ENCODE results near the gene DENND4A. TPM values are rescaled to one million over a fixed set of nuclear protein-coding genes. Genes with fewer than 3 reads are reported as not detected.
"Not testable (repeated sequence)": the region's sequence is repeated elsewhere in the genome, so short reads cannot be mapped to it uniquely, and the experiment has no call there.

DENND4A gene
- total and polyA plus RNA-seq, 7 donors = 4.0 to 46.7 (median 15.4) TPM

DNA sequence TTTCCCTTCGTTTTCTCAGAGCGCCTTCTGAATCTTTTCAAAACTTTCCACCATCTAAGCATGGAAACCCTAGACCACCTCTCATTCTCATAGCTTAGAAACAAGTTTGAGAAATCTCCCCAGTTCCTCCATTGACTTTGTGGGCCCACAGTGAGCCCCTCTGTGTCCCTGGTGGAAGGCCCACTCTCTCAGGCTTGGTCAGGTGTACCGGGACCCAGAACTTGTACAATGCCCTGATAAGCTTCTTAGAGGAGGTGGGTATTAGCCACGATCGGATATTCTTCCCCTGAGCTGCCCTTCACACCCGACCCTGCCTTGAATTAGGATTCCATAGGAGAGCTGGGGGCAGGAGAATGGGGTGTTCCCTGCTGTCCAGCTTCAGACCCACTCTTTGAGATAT, 170.5 kb downstream of the DENND4A start, which contains the start of gene SLC24A1:
SLC24A1 (plus strand) TSS at position 301 of the 400 bp plus-strand sequence. CDS start 2,143 bp downstream, outside the sequence.
- WGBS, 3 donors = 87 to 88% (median 88%) methylated on average over 6 of the region's 6 CpGs
- no peak for ATAC-seq
- Histone ChIP-seq H3K9me3 (no peaks in the 10 kb centered on the region), H3K36me3 (ENCODE audit: insufficient read depth in 1 of 2, low read depth in 1 of 2) (no peaks in the 10 kb centered on the region), H3K4me1 (no peaks in the 10 kb centered on the region), H3K27ac (no peak within 1 kb of the TSS), H3K4me3 (no peak within 1 kb of the TSS), H3K27me3 (ENCODE audit: insufficient read depth in 3 of 3, low read length in 2 of 3) (no peaks in the 10 kb centered on the region)
- DNase-seq = no peak
- intact Hi-C loops (cut with DNase I) = no loop called here
- no peak for TF ChIP-seq CTCF (IDR thresholded peaks at IDR 0.05)

GRCh38 chr15:65620833-65621232, 171.3 kb downstream of the DENND4A start:
- intact Hi-C loops (cut with DNase I) = no loop called here
- Histone ChIP-seq H3K36me3 (ENCODE audit: insufficient read depth in 1 of 2, low read depth in 1 of 2) (no peaks in the 10 kb centered on the region), H3K27me3 (ENCODE audit: insufficient read depth in 3 of 3, low read length in 2 of 3) (no peaks in the 10 kb centered on the region), H3K4me1 (no peaks in the 10 kb centered on the region), H3K4me3 (no peak overlapping the region), H3K9me3 (no peaks in the 10 kb centered on the region), H3K27ac (no peak overlapping the region)
- TF ChIP-seq CTCF (IDR thresholded peaks at IDR 0.05) = no peak
- ATAC-seq (no peak), DNase-seq (no peak)
- WGBS, 3 donors = 85 to 94% (median 88%) methylated on average over 2 of the region's 2 CpGs

GRCh38 chr15:65619626-65620290, 172.3 kb downstream of the DENND4A start:
- intact Hi-C loops (cut with DNase I) = no loop called here
- 75 to 82% (median 81%) methylated on average over 5 of the region's 5 CpGs for WGBS, 3 donors
- TF ChIP-seq CTCF (IDR thresholded peaks at IDR 0.05) = no peak

GRCh38 chr15:65618560-65619109, 173.5 kb downstream of the DENND4A start:
- Histone ChIP-seq H3K4me3 (no peak overlapping the region), H3K9me3 (no peaks in the 10 kb centered on the region), H3K27ac (no peak overlapping the region), H3K27me3 (ENCODE audit: insufficient read depth in 3 of 3, low read length in 2 of 3) (no peaks in the 10 kb centered on the region), H3K4me1 (no peaks in the 10 kb centered on the region), H3K36me3 (ENCODE audit: insufficient read depth in 1 of 2, low read depth in 1 of 2) (no peaks in the 10 kb centered on the region)
- TF ChIP-seq CTCF (IDR thresholded peaks at IDR 0.05) = no peak
- DNase-seq (no peak), ATAC-seq (no peak)
- 50 to 62% (median 53%) methylated on average over 5 of the region's 5 CpGs for WGBS, 3 donors
- intact Hi-C loops (cut with DNase I) = no loop called here

More at GRCh38 chr15:65619626-65620290, 172.3 kb downstream of the DENND4A start:
- H3K36me3 ChIP-seq (ENCODE audit: insufficient read depth in 1 of 2, low read depth in 1 of 2) = no peaks in the 10 kb centered on the region
- H3K27ac ChIP-seq = no peak overlapping the region
- no peaks in the 10 kb centered on the region for H3K27me3 ChIP-seq (ENCODE audit: insufficient read depth in 3 of 3, low read length in 2 of 3)
- no peak overlapping the region for H3K4me3 ChIP-seq
- no peaks in the 10 kb centered on the region for H3K9me3 ChIP-seq
- DNase-seq (no peak), ATAC-seq (no peak)
- no peaks in the 10 kb centered on the region for H3K4me1 ChIP-seq

DNA sequence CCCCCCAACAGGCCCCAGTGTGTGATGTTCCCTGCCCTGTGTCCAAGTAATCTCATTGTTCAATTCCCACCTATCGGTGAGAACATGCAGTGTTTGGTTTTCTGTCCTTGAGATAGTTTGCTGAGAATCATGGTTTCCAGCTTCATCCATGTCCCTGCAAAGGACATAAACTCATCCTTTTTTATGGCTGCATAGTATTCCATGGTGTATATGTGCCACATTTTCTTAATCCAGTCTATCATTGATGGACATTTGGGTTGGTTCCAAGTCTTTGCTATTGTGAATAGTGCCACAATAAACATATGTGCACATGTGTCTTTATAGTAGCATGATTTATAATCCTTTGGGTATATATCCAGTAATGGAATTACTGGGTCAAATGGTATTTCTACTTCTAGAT, 176.2 kb downstream of the DENND4A start:
- H3K27ac ChIP-seq; H3K27me3 ChIP-seq (ENCODE audit: insufficient read depth in 3 of 3, low read length in 2 of 3); intact Hi-C loops (cut with DNase I); DNase-seq; ATAC-seq; H3K9me3 ChIP-seq; H3K4me1 ChIP-seq; H3K36me3 ChIP-seq (ENCODE audit: insufficient read depth in 1 of 2, low read depth in 1 of 2); H3K4me3 ChIP-seq: not testable (repeated sequence)
- WGBS, 3 donors = 89 to 100% (median 100%) methylated on average over 1 of the region's 1 CpG
